Inflammatory macrophage (primary cell): Measurements from ENCODE around the gene HK3.

Source experiments
- DNase-seq, 2 donors: peaks; one replicate each; pipeline ENCODE4 v3.0.0-alpha.2; 2020 to 2022
- total RNA-seq, 18 experiments: gene quantifications; one replicate each; lab custom pipeline; 2026; ENCODE audit warnings: mixed read lengths in 6 of 18, inconsistent platforms in 2 of 18; lab: John Stamatoyannopoulos, UW

HK3 gene
- total RNA-seq, result 405 to 1,655 (median 778) reads per million in 18 experiments

- DNase-seq, result peak; percentile 89 to 93
These were observed at the start of gene HK3 for GRCh38 chr5:176899296-176899891. Gene HK3, minus strand, starts transcription at chr5:176899346. Its CDS starts 3,187 bp downstream, at chr5:176896159.

GRCh38 chr5:176948458-176948857 is 49.3 kb upstream of the HK3 start:
- no peak for DNase-seq

GRCh38 chr5:176947847-176948246 is 48.7 kb upstream of the HK3 start:
- no peak for DNase-seq

DNA sequence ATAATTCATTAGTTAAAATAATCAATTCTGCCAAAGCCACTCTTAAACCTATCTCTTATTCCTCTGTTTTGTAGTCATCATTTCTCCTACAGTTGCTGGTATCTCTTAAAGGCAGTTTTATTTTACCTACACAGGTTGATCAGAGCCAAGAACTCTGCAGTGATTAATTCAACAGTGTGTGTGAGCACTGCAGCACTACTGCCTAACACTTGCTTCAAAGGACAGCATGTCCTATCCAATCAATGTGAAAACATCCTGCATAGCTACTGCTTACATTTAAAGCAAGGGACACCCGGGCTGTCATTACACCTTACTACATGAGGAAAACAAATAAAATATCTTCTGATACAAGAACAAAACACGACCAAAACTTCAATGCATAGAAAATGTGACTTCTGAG is 45.1 kb upstream of the HK3 start:
- no peak for DNase-seq

GRCh38 chr5:176943816-176944215 is 44.7 kb upstream of the HK3 start:
- DNase-seq, result no peak

DNA sequence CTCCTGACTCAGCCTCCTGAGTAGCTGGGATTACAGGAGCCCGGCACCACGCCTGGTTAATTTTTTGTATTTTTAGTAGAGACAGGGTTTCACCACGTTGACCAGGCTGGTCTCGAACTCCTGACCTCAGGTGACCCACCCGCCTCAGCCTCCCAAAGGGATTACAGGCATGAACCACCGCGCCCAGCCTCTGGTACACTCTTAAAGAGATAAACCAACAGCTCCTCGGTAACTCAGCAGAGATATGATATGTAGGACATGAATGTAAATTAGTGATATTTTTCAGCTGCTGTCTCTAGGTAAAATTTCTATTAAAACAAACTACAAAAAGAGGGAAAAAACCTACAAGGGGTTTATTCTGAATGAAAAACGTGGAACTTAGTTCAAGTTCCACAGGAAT is 42.8 kb upstream of the HK3 start:
- no peak for DNase-seq

DNA sequence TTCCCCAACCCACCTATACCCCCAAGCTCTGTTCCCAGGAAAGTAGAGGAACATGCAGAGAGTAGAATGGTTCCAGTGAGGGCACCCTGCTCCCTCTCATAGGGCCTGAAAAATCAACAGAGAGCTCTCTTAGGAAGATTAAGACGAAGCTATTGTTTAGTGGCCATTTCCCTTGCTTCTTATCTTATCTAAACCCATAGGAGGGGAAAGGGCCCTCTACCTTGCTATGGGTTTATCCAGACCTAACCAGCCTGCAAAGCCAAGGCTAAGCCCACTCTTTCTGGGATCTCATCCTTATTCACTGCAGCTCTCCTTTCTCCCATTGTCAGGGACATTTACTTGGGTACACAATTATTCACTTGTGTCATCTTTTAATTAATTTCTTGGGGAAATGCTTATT is 39.3 kb upstream of the HK3 start:
- DNase-seq, result no peak

- DNase-seq, result no peak
These were observed 35.9 kb upstream of the HK3 start for GRCh38 chr5:176935017-176935416.

DNA sequence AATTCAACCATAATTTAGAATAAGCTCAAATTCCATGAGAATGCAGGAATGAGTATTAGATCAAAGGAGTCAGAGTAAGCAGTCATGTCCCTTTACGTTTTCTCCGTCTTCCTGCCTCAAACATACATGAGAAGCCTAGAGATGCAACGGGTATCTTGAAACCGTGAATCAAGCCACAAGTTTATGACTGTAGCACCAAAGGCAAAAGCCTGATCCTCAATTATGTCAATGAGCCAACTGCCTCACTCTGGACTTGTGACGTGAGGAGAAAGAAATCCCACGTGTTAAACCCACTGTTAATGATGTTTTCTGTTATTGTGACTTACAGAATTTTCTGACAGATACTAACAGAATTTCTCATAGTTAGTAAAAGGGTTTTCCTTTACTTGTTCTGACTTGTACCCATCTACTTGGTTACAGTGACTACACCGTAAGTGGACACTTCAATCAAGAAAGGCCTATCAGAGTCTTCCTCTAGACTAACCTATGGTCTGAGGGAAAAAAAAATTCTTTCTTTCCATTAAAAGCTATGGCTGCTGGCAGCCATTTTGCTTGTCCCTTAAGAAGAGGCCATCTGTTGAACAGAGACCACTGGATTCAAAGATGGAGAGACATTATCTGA is 35.3 kb upstream of the HK3 start:
- DNase-seq, result no peak

DNA sequence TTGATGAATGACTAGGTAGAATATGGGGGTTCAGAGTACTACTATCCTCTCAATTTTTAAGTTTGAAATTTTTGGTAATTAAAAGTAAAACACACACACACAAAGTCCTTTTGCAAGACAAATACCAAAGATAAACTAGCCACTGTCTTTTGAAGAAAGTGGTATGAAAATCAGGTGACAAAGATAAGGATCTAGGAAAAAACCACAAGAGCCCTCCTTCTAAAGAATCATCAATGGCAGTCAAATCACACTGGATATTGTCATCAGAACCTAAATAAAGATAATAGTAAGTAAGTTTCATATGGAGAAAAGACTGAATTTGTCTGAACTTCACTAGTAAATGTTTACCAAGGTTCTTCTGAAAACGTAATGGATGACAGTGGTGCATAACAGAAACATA is 30.5 kb upstream of the HK3 start:
- no peak for DNase-seq

DNA sequence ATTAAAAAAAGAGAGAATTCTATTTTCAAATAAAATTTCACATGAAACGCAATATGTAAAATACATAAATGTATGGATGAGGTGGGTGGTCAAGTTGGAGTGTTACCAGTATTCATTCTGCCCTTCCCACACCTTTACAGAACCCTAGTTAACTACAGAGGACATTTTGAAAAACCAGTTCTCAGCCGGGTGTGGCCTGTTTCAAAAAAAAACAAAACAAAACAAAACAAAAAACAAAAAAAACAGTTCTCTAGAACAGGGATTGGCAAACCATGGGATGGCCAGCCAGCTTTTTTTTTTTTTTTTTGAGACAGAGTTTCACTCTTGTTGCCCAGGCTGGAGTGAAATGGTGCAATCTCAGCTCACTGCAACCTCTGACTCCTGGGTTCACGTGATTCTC is 28.4 kb upstream of the HK3 start:
- peak in 1 of 2 donors; percentile 17 for DNase-seq

DNA sequence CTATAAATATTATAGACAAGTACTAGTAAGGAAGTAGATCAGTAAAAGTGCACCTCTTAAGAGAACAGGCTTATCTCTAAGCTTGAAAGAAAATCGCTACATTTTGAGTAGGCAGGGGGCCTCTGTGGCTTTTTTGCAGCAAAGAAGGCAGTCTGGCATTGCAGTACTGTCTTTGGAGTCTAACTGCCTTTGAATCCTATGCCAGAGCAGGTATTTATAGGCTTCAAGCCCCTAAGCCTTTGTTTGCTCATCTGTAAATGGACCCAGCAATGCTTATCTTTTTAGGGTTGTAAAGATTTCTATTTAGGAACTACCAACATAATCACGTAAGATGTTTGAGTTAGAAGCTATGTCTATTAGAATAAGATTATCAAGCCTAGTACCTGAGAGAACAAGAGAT is 23.7 kb upstream of the HK3 start:
- DNase-seq, result no peak

DNA sequence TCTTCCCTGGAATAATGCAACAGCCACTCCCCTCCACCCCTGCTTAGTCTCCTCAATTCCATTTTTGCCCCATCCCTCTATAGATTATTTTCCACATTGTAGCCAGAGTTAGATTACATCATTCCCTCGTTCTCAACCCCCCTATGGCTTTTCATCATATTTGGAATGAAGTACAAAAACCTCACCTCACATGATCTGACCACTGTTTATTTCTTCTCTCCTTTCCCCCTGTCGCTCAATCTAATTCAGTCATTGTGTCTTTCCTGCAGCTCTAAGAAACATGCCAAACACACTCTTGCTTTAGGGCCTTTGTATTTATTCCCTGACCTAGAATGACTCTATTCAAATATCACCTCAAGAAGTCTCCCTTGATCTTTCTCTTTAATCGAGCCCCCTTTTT is 22.6 kb upstream of the HK3 start:
- DNase-seq, result no peak

- no peak for DNase-seq
These were observed 19.5 kb upstream of the HK3 start for GRCh38 chr5:176918613-176919012.

- DNase-seq, result no peak
These were observed 17.2 kb upstream of the HK3 start for GRCh38 chr5:176916337-176916736.

DNA sequence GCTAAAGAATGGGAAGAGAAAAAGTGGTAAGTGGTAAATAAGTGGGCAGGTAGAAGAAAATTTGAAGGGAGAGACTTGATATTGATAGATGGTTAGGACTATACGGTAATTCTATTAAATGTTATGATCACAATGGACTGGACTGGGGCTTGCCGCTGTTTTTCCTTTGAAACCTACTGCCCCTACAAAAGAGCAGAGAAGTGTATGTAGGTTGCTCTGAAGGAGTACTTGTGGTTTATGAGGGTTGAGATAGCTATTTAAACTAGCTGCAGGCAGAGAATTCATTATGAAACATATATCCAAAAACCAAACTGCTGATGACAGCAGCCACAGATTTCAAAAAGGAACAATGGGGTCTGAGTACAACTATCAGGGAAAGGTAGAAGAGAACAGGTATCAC is 16.8 kb upstream of the HK3 start:
- DNase-seq, result no peak

DNA sequence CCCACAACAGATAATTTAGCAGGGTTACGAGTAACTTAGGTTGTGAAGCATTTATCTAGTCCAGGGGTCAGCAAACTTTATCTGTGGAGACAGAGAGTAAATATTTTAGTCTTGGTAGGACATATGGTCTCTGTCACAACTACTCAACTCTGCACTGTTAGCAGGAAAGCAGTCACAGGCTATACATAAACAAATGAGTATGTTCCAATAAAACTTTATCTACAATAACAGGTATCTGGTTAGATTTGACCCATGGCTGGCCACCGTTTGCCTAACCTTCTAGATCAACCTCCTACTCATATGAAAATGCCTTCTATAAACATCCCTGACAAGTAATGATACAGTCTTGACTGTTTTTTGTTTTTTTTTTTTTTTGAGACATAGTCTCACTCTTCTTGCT is 13.0 kb upstream of the HK3 start:
- DNase-seq, result no peak

- DNase-seq, result peak; percentile 61 to 77
These were observed 9.7 kb upstream of the HK3 start for GRCh38 chr5:176908675-176909368.

GRCh38 chr5:176906796-176907195 is 7.7 kb upstream of the HK3 start:
- DNase-seq, result no peak

DNA sequence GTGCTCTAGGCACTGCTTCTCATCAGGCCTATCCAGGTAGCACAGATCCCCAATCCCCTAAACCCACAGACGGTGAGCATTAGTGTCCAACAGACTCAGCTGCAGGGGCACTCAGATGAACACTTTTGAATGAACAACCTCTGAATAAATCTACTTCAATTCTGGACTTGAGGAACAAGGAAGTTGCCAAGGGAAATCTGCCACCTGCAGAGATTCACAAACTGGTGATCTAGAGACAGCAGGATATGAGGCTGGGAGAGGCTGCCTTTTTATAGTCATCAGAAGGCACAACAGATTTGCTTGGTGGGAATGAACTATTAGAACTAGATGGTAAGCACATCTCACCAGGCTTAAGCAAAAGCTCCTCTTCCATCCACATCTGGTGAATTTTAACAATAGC is 7.0 kb upstream of the HK3 start:
- DNase-seq, result no peak

GRCh38 chr5:176904276-176904675 is 5.1 kb upstream of the HK3 start:
- no peak for DNase-seq

- DNase-seq, result peak; percentile 79 to 91
These were observed 3.9 kb upstream of the HK3 start for GRCh38 chr5:176902911-176903664.

DNA sequence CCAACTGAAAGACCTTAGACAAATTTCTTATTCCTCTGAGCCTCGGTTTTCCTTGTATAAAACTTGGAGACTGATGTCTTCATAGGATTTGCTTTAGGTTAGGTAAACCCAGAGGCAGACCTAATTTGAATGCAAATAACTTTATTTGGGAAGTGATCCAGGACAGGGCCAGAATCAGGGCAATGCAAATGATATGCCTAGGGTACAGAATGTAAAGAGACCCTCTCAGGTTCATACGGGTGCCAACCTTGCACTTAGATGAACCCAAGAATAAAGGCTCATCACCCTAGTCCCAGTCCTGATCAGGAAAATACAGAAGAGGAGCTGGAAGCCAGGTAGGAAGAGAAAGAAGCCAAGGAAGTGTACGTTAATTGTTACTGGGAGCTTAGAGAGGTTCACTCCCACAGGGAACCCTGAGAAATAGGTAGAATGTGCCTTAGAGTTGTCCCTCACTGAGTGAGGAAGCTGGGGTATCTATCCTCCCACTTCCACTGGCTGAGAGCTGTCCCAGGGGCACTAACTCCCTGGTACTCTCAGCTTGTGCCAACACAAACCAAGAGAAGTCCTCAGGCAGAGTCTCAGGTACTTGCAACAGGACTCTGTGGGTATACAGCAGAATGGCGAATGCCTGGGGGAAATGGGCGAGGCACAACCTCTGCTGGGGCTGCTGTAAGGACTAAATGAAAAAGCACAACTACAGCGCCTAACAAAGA is 3.1 kb upstream of the HK3 start:
- DNase-seq, result no peak
